ENCODE data around the gene PRKCH.

DNA sequence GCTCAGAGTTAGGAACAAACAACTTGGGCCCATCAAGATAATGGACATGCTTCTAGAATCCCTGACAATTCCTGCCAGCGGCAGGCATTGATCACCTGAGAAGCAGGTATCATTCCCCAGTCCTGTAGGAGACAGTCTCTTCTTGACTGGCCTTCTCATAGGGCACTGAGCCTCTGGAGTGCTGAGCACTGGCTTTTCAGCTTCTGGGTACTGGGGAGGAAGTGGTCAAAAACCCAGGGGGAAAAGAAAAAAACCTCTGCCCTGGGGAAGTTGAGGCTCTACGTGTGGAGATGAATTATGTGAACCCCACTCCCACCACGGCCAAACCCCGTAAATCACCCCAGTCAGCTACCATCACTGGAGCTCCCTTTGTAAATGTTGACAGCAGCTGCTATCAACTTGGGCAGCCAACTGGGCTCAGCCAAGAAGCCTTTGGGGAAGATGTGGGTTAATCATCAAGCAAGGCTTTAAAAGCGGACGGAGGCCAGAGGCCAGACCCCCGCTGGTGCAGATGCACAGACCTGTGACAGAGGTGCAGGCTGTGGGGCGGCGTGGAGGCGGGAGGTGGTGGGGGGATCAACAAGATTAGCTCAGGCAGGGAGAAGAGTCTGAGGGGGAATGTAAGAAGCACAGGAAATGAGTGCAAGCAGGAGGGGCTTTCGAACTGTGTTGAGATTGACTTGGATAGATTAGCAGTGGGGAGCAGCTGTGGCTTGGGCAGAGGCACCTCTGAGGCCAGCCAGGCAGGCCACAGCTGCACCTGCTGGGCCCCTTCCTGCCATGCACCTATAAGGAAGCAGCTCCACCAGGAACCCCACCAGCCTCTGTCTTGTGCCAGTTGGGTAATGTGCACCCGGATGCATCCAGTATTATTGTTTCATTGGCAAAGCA lies 268.6 kb downstream of the PRKCH start:
- TF ChIP-seq, protein P1, sequence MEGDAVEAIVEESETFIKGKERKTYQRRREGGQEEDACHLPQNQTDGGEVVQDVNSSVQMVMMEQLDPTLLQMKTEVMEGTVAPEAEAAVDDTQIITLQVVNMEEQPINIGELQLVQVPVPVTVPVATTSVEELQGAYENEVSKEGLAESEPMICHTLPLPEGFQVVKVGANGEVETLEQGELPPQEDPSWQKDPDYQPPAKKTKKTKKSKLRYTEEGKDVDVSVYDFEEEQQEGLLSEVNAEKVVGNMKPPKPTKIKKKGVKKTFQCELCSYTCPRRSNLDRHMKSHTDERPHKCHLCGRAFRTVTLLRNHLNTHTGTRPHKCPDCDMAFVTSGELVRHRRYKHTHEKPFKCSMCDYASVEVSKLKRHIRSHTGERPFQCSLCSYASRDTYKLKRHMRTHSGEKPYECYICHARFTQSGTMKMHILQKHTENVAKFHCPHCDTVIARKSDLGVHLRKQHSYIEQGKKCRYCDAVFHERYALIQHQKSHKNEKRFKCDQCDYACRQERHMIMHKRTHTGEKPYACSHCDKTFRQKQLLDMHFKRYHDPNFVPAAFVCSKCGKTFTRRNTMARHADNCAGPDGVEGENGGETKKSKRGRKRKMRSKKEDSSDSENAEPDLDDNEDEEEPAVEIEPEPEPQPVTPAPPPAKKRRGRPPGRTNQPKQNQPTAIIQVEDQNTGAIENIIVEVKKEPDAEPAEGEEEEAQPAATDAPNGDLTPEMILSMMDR (IDR thresholded peaks at IDR 0.05), result no peak
- TF ChIP-seq POLR2A (IDR thresholded peaks at IDR 0.05), result no peak
